Heart left ventricle (tissue), 16 donors: ENCODE results near the gene ZNF304. TPM values are rescaled to one million over a fixed set of nuclear protein-coding genes. Genes with fewer than 3 reads are reported as not detected.

Experiments
- ATAC-seq, 4 donors: fragments of 200-7000 bp; cut with Tn5 transposase; one replicate each; pipeline ENCODE4 v1.9.1; 2020 to 2022; ENCODE audit warnings: moderate library complexity in 4 of 4, mild to moderate bottlenecking in 3 of 4, moderate number of reproducible peaks in 1 of 4
- DNase-seq, 5 donors: peaks; one replicate each; pipeline ENCODE4 v3.0.0-alpha.2; 2020
- H3K27ac ChIP-seq, 12 donors: fragments of 200-600 bp; sonication (generic) in 4 of 12; one replicate each; pipeline versions ENCODE4 v1.5.0 to v1.8.0; 2016 to 2022; ENCODE audit warnings: mild to moderate bottlenecking in 2 of 12
- H3K27me3 ChIP-seq, 9 donors: fragments of 200-600 bp; sonication (generic) in 2 of 9; one replicate each; pipeline versions ENCODE4 v1.5.1 to v1.8.0; 2016 to 2022; ENCODE audit warnings: mild to moderate bottlenecking in 3 of 9
- H3K36me3 ChIP-seq, 9 donors: fragments of 200-600 bp; sonication (generic) in 2 of 9; one replicate each; pipeline versions ENCODE4 v1.5.0 to v1.8.0; 2018 to 2022; ENCODE audit warnings: mild to moderate bottlenecking in 2 of 9
- H3K4me1 ChIP-seq, 12 donors: fragments of 200-600 bp; sonication (generic) in 4 of 12; one replicate each; pipeline versions ENCODE4 v1.5.0 to v1.8.0; 2016 to 2022; ENCODE audit warnings: mild to moderate bottlenecking in 3 of 12
- H3K4me3 ChIP-seq, 12 donors: fragments of 200-600 bp; sonication (generic) in 4 of 12; one replicate each; pipeline versions ENCODE4 v1.5.0 to v1.8.0; 2017 to 2022; ENCODE audit warnings: mild to moderate bottlenecking in 9 of 12, moderate library complexity in 4 of 12
- H3K9me3 ChIP-seq, 12 donors: fragments of 200-600 bp; sonication (generic) in 4 of 12; one replicate each; pipeline versions ENCODE4 v1.5.0 to v1.8.0; 2016 to 2022; ENCODE audit warnings: mild to moderate bottlenecking in 1 of 12
- POLR2A ChIP-seq, 2 donors: fragments of 450-650 bp; IDR thresholded peaks; one replicate each; pipeline ENCODE4 v1.6.1; 2017; ENCODE audit warnings: antibody characterized with exemption in 2 of 2, mild to moderate bottlenecking in 2 of 2, moderate library complexity in 2 of 2
- WGBS, 4 donors: extraction: QIAGEN DNeasy Blood & Tissue Kit in 2 of 4; methylation state at CpG; one replicate each; pipeline versions ENCODE4 v1.1.5 to v1.1.7; 2013 to 2018; 5-methylcytosine and 5-hydroxymethylcytosine counted together
- intact Hi-C, 10 donors: fragments of 100-400 bp; cut with DNase I; formaldehyde crosslinking; loops; one replicate each; pipeline versions ENCODE4 v1.11.1 to v1.14.2; 2022
- polyA plus RNA-seq, 2 donors: library from polyadenylated mRNA; stranded (reverse); fragments of 200-250 nt; gene quantifications; one replicate each; pipeline ENCODE4 v1.2.3, GENCODE V29; 2013
- total RNA-seq, 9 donors: library from RNA; depleted of rRNA in 2 of 9; stranded (reverse); fragments of >200 nt in 2 of 9; fragmentation: NEBNext Ultra II Directional in 3 of 9; extraction: Animal tissue kit (Norgen Biotek cat#: 25700) in 3 of 9; gene quantifications; one replicate each; pipeline versions ENCODE4 v1.1.0 to v1.2.4, GENCODE V29; 2016 to 2023
- TF ChIP-seq, protein P1 (sequence below), 12 donors: fragments of 200-600 bp; sonication (generic) in 4 of 12; IDR thresholded peaks; one replicate each; pipeline versions ENCODE4 v1.5.0 to v1.8.0; 2018 to 2022; ENCODE audit warnings: antibody characterized with exemption in 12 of 12, mild to moderate bottlenecking in 5 of 12
- donor health status: ischemic (EF 13 %, LVEDD 7.1; RV severe dilation, severe dysfunction).
- donor health status: healthy with polysubstance abuse.
- donor health status: DM: no; HTN: yes; CAD: no.
- donor health status: DM: no; HTN: no; CAD: no.
- donor health status: ischemic (EF 25% LVEDD 6.9; RV normal size, moderate dysfunction).
- donor health status: ischemic (EF 25% LVEDD 5.7; RV mildly dilated, moderate dysfunction).
- donor health status: healthy.
- donor health status: DM: yes; HTN: yes; CAD: no.
- donor health status: ischemic (EF 35%, LVEDD 5.7; RV mildly dilated, moderate dysfunction).
- donor health status: nonischemic (EF 11% LVEDD 7.7; RV severe dilation, severe dysfunction).
- donor health status: DM: yes; HTN: yes; CAD: no.
- donor health status: PGD.
- donor health status: ischemic (EF 29% LVEDD 5.4; RV normal size, mild dysfunction).
- donor health status: nonischemic (EF 23%, LVEDD 6.1; RV moderate dilation, normal function).

ZNF304 gene
- total and polyA plus RNA-seq, 11 donors, result 2.7 to 14.5 (median 8.9) TPM

DNA sequence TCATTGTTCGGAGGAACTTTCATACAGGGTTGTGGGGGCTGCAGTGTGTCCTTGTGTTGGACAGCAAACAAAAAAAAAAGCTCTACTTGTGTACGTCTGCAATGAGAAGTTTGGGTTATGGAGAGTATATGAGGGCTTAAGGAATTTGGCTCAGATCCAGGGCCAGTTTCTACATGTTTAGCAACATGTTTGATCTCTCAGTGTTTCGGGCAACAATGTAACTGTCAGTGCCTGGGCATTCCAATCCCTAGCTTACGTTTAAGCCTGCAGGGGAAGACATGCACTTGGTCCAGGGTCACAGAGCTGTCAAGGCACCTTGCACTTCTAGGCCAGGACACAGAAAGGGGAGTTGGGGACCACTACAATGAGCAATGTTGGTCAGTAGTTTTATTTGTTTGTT lies 16.9 kb upstream of the ZNF304 start:
- Histone ChIP-seq H3K27ac (peak overlapping the region in 1 of 12 donors; percentile 39), H3K27me3 (no peaks in the 10 kb centered on the region), H3K9me3 (peaks cover 0 to 29% (median under 1%) of the 10 kb centered on the region in 12 donors), H3K36me3 (peaks cover 0 to 23% (median 6%) of the 10 kb centered on the region in 9 donors), H3K4me1 (peaks cover 0 to 19% (median 1%) of the 10 kb centered on the region in 12 donors), H3K4me3 (no peak overlapping the region)
- intact Hi-C loops, result no loop called here
- DNase-seq (no peak), ATAC-seq (no peak)
- TF ChIP-seq, protein P1, sequence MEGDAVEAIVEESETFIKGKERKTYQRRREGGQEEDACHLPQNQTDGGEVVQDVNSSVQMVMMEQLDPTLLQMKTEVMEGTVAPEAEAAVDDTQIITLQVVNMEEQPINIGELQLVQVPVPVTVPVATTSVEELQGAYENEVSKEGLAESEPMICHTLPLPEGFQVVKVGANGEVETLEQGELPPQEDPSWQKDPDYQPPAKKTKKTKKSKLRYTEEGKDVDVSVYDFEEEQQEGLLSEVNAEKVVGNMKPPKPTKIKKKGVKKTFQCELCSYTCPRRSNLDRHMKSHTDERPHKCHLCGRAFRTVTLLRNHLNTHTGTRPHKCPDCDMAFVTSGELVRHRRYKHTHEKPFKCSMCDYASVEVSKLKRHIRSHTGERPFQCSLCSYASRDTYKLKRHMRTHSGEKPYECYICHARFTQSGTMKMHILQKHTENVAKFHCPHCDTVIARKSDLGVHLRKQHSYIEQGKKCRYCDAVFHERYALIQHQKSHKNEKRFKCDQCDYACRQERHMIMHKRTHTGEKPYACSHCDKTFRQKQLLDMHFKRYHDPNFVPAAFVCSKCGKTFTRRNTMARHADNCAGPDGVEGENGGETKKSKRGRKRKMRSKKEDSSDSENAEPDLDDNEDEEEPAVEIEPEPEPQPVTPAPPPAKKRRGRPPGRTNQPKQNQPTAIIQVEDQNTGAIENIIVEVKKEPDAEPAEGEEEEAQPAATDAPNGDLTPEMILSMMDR (IDR thresholded peaks at IDR 0.05), result no peak
- TF ChIP-seq POLR2A (IDR thresholded peaks at IDR 0.05), result no peak
- WGBS, 4 donors, result 78 to 88% (median 84%) methylated on average over 4 of the region's 4 CpGs

DNA sequence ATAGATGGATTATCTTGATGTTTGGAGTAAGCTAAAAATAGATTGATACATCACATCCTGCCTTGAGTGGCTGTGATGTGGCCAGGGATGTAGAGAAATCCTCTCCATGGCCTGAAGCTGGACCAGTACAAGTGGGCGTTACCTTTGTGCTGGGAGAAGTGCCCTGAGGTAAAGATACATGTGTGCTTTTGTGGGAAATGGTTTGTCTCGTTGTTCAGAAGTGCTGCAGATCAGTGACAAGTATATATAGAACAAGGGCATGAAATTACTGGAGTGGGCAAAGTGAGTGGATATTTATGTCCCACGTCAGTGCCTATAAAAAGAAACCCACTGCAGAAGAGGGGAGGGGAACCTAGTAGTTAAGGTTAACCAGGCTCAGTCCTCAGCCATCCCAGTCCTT lies 12.2 kb upstream of the ZNF304 start:
- Histone ChIP-seq H3K27ac (peak overlapping the region; percentile 26 to 85 (median 81)), H3K4me3 (no peak overlapping the region), H3K27me3 (no peaks in the 10 kb centered on the region), H3K9me3 (no peaks in the 10 kb centered on the region), H3K4me1 (peaks cover 0 to 24% (median 1%) of the 10 kb centered on the region in 12 donors), H3K36me3 (no peaks in the 10 kb centered on the region)
- 33 to 37% (median 35%) methylated on average over 3 of the region's 3 CpGs for WGBS, 4 donors
- TF ChIP-seq, protein P1 (IDR thresholded peaks at IDR 0.05), result no peak
- no peak for TF ChIP-seq POLR2A (IDR thresholded peaks at IDR 0.05)
- ATAC-seq (peak; percentile 93 to 97 (median 94)), DNase-seq (peak in 4 of 5 donors; percentile 32 to 60 (median 36))
- intact Hi-C loops, result no loop called here

DNA sequence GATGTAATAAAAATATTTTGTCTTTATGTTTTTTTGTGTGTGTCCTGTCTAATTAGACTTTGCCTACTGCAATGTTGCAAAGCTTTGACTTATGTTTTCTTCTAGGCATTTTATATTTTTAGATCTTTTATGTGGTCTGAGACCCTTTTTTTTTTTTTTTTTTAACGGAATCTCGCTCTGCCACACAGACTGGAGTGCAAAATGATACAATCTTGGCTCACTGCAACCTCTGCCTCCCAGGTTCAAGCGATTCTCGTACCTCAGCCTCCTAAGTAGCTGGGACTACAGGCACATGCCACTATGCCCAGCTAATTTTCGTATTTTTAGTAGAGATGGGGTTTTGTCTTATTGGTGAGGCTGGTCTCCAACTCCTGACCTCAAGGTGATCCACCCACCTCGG lies 8.5 kb upstream of the ZNF304 start:
- no peaks in the 10 kb centered on the region for H3K27me3 ChIP-seq
- 80 to 87% (median 82%) methylated on average over 6 of the region's 6 CpGs for WGBS, 4 donors
- H3K4me1 ChIP-seq, result peaks cover 0 to 16% (median 0%) of the 10 kb centered on the region in 12 donors
- no peak for ATAC-seq
- no peak overlapping the region for H3K4me3 ChIP-seq
- H3K9me3 ChIP-seq, result no peaks in the 10 kb centered on the region
- no peak overlapping the region for H3K27ac ChIP-seq
- no peak for DNase-seq
- intact Hi-C loops, result no loop called here
- no peaks in the 10 kb centered on the region for H3K36me3 ChIP-seq
- TF ChIP-seq POLR2A (IDR thresholded peaks at IDR 0.05), result no peak
- TF ChIP-seq, protein P1 (IDR thresholded peaks at IDR 0.05), result no peak

DNA sequence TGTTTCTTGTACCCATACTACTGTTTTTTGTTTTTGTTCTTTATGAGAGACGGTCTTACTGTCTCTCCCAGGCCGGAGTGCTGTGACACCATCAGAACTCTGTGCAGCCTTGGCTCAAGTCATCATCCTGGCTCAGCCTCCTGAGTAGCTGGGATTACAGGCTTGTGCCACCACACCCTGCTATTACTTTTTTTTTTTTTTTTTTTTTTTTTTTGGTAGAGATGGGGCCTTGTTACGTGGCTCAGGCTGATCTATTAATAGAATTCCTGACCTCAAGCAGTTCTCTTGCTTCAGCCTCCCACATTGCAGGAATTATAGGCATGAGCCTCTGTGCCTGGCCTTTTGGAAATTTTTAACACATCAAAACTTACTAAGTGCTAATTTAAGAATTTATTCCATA lies 2.9 kb upstream of the ZNF304 start:
- Histone ChIP-seq H3K4me1 (peaks cover 0 to 23% (median 17%) of the 10 kb centered on the region in 12 donors), H3K4me3 (no peak overlapping the region), H3K27ac (no peak overlapping the region), H3K27me3 (no peaks in the 10 kb centered on the region), H3K9me3 (peaks cover 0 to 8% (median 0%) of the 10 kb centered on the region in 12 donors), H3K36me3 (peaks cover 0 to 4% (median 0%) of the 10 kb centered on the region in 9 donors)
- ATAC-seq, result no peak
- intact Hi-C loops, result no loop called here
- TF ChIP-seq POLR2A (IDR thresholded peaks at IDR 0.05), result no peak
- TF ChIP-seq, protein P1 (IDR thresholded peaks at IDR 0.05), result no peak
- WGBS, 4 donors, result 53 to 61% (median 59%) methylated on average over 3 of the region's 3 CpGs
- no peak for DNase-seq
